HepG2 (cell line): ENCODE measurements around the gene KIF1C. TPM values are rescaled to one million over a fixed set of nuclear protein-coding genes. Genes with fewer than 3 reads are reported as not detected.

Source experiments
- CBFB ChIP-seq: sonication (generic); formaldehyde crosslinking; IDR thresholded peaks from 2 replicates; pipeline ENCODE4 v1.4.0; 2020; ENCODE audit warnings: missing genetic modification reagents
- CCDC6 ChIP-seq: sonication (generic); formaldehyde crosslinking; IDR thresholded peaks from 2 replicates; pipeline ENCODE4 v1.8.1; 2022; ENCODE audit warnings: mild to moderate bottlenecking, missing genetic modification reagents, moderate library complexity
- CEBPG ChIP-seq: IDR thresholded peaks from 2 replicates; pipeline ENCODE4 v1.6.1; 2016
- ELF1 ChIP-seq: sonication (generic); formaldehyde crosslinking; IDR thresholded peaks from 2 replicates; pipeline ENCODE4 v1.4.0; 2020; ENCODE audit warnings: missing genetic modification reagents
- GATA4 ChIP-seq: sonication (generic); IDR thresholded peaks from 2 replicates; pipeline ENCODE4 v1.6.1; 2016; ENCODE audit warnings: antibody characterized with exemption, low read depth, borderline replicate concordance
- NFE2 ChIP-seq: sonication (generic); formaldehyde crosslinking; IDR thresholded peaks from 2 replicates; pipeline ENCODE4 v1.4.0; 2020; ENCODE audit warnings: missing genetic modification reagents
- NFYC ChIP-seq: IDR thresholded peaks from 2 replicates; pipeline ENCODE4 v1.6.1; 2016; ENCODE audit warnings: missing genetic modification reagents, missing compliant biosample characterization
- RNF2 ChIP-seq: fragments of 450-650 bp; conservative IDR thresholded peaks from 2 replicates; pipeline ENCODE4 v1.6.1; 2016; ENCODE audit warnings: low read depth
- RXRA ChIP-seq: sonication (generic); formaldehyde crosslinking; IDR thresholded peaks from 2 replicates; pipeline ENCODE4 v1.5.1; 2020; ENCODE audit warnings: missing genetic modification reagents
- SOX6 ChIP-seq, 2 experiments: fragments of 450-650 bp in 1 of 2; sonication (generic) in 1 of 2; formaldehyde crosslinking in 1 of 2; IDR thresholded peaks; 2 replicates each; pipeline versions ENCODE4 v1.4.0 to v1.6.1; 2017 to 2020; ENCODE audit warnings: antibody characterized with exemption in 1 of 2, mild to moderate bottlenecking in 1 of 2, missing genetic modification reagents in 1 of 2
- TRIM24 ChIP-seq: sonication (generic); formaldehyde crosslinking; IDR thresholded peaks from 2 replicates; pipeline ENCODE4 v1.8.0; 2022; ENCODE audit warnings: mild to moderate bottlenecking, missing genetic modification reagents
- ZFP1 ChIP-seq: IDR thresholded peaks from 2 replicates; pipeline ENCODE4 v1.6.1; 2016
- ZKSCAN5 ChIP-seq: sonication (generic); formaldehyde crosslinking; IDR thresholded peaks from 2 replicates; pipeline ENCODE4 v1.5.1; 2020; ENCODE audit warnings: mild to moderate bottlenecking, missing genetic modification reagents
- ZNF234 ChIP-seq: sonication (generic); formaldehyde crosslinking; conservative IDR thresholded peaks from 2 replicates; pipeline ENCODE4 v1.5.1; 2020; ENCODE audit warnings: mild to moderate bottlenecking, missing genetic modification reagents
- polyA plus RNA-seq, 8 experiments: library from polyadenylated mRNA; depleted of rRNA in 3 of 8; stranded (reverse) in 7 of 8; unstranded in 1 of 8; fragments of >200 nt; fragmentation: Illumina TruSeq in 4 of 8; extraction: Trizol in 4 of 8; gene quantifications; 2 replicates each; pipeline versions ENCODE4 v1.2.1 to v1.2.3, GENCODE V29; 2011 to 2016; ENCODE audit warnings: low read depth in 4 of 8, missing spikeins in 1 of 8, mixed read lengths in 1 of 8; ENCODE audit not compliant: insufficient read depth in 1 of 8
- total RNA-seq, 5 experiments: library from RNA; depleted of rRNA; stranded (reverse); fragments of >200 nt; fragmentation: Illumina TruSeq; extraction: Trizol; gene quantifications; 2 replicates each; pipeline ENCODE4 v1.2.3, GENCODE V29; 2016; ENCODE audit warnings: low read depth in 1 of 5
- TF ChIP-seq, protein P1 (sequence below): sonication (generic); formaldehyde crosslinking; IDR thresholded peaks from 2 replicates; pipeline ENCODE4 v1.4.0; 2020; ENCODE audit warnings: missing genetic modification reagents
- TF ChIP-seq, protein P2 (sequence below): sonication (generic); formaldehyde crosslinking; IDR thresholded peaks from 2 replicates; pipeline ENCODE4 v1.4.0; 2020; ENCODE audit warnings: missing genetic modification reagents
- TF ChIP-seq, protein P3 (sequence below): sonication (generic); formaldehyde crosslinking; IDR thresholded peaks from 2 replicates; pipeline ENCODE4 v1.5.0; 2020; ENCODE audit warnings: mild to moderate bottlenecking, missing genetic modification reagents, moderate library complexity
- TF ChIP-seq, protein P4 (sequence below), 2 experiments: sonication (generic) in 1 of 2; formaldehyde crosslinking in 1 of 2; IDR thresholded peaks; 2 replicates each; pipeline versions ENCODE4 v1.4.0 to v1.6.1; 2016 to 2020; ENCODE audit warnings: borderline replicate concordance in 1 of 2, low read depth in 1 of 2, mild to moderate bottlenecking in 1 of 2, missing genetic modification reagents in 1 of 2

Gene KIF1C
- total and polyA plus RNA-seq, 2 of the 13 experiments (the other 11 are each of a cell fraction or from before 2014, with no cell fraction given) = 70.0 to 104 TPM

DNA sequence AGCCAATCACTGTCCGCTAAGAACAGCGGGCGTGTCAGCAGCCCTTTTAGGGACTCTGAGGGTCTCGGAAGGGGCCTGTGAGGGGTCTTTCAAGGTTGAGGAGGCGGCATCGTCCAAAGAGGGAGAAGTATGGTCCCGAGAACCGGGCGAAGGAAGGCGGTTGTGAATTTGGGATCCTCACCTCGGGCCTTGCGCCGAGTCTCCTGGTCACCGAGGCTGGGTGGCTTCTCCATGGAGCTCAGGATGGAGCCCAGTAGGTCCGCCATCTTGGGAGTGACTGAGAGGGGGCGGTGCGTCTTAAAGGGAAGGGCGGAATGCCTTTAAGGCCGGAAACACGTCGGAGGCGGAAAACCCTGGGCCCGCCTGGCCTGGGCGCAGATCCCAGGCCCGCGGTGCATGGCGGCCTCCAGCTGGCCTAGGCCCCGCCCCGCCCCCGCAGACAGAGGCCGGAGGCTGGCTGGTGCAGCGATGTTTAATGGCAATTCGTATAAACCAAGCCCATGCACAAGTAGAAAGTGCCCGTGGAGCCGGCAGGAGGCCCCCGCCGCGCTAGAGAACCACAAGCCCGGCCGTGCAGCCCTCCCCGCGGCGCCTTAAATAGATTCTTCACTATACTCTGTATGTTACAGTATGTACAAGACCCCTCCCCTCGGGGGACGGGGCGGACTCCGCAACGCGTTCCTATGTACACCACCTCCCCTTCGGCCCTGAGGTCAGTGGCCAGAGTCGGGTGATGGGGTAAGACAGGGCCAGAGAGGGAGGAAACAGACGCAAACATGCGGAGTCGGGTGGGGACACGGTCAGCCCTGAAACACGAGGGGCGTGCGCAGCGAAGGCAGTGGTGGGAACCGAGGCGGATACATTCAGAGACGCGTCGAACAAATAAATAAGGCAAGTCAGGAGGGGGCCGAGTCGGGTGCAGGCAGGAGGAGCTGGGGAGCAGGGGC lies 29.9 kb upstream of the KIF1C start, which contains the start of gene SPAG7 (continued):
- TF ChIP-seq, protein P1, sequence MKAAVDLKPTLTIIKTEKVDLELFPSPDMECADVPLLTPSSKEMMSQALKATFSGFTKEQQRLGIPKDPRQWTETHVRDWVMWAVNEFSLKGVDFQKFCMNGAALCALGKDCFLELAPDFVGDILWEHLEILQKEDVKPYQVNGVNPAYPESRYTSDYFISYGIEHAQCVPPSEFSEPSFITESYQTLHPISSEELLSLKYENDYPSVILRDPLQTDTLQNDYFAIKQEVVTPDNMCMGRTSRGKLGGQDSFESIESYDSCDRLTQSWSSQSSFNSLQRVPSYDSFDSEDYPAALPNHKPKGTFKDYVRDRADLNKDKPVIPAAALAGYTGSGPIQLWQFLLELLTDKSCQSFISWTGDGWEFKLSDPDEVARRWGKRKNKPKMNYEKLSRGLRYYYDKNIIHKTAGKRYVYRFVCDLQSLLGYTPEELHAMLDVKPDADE = no peak
- TF ChIP-seq, protein P2, sequence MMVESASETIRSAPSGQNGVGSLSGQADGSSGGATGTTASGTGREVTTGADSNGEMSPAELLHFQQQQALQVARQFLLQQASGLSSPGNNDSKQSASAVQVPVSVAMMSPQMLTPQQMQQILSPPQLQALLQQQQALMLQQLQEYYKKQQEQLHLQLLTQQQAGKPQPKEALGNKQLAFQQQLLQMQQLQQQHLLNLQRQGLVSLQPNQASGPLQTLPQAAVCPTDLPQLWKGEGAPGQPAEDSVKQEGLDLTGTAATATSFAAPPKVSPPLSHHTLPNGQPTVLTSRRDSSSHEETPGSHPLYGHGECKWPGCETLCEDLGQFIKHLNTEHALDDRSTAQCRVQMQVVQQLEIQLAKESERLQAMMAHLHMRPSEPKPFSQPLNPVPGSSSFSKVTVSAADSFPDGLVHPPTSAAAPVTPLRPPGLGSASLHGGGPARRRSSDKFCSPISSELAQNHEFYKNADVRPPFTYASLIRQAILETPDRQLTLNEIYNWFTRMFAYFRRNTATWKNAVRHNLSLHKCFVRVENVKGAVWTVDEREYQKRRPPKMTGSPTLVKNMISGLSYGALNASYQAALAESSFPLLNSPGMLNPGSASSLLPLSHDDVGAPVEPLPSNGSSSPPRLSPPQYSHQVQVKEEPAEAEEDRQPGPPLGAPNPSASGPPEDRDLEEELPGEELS (CRISPR knock-in tag) = peak; percentile 2; the same call in 1 of the 2 replicates
- TF ChIP-seq CEBPG (CRISPR knock-in tag) = no peak
- TF ChIP-seq RXRA = peak; percentile 74
- no peak for TF ChIP-seq TRIM24 (CRISPR knock-in tag)
- TF ChIP-seq, protein P3, sequence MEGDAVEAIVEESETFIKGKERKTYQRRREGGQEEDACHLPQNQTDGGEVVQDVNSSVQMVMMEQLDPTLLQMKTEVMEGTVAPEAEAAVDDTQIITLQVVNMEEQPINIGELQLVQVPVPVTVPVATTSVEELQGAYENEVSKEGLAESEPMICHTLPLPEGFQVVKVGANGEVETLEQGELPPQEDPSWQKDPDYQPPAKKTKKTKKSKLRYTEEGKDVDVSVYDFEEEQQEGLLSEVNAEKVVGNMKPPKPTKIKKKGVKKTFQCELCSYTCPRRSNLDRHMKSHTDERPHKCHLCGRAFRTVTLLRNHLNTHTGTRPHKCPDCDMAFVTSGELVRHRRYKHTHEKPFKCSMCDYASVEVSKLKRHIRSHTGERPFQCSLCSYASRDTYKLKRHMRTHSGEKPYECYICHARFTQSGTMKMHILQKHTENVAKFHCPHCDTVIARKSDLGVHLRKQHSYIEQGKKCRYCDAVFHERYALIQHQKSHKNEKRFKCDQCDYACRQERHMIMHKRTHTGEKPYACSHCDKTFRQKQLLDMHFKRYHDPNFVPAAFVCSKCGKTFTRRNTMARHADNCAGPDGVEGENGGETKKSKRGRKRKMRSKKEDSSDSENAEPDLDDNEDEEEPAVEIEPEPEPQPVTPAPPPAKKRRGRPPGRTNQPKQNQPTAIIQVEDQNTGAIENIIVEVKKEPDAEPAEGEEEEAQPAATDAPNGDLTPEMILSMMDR (CRISPR knock-in tag) = 0 out of 2 replicates have a peak, but pooled peaks have one; percentile 26
- TF ChIP-seq ZKSCAN5 (CRISPR knock-in tag) = no peak
- 0 out of 2 replicates have a peak, but pooled peaks have one; percentile 36 for TF ChIP-seq CCDC6 (CRISPR knock-in tag)
- TF ChIP-seq RNF2 = 0 out of 2 replicates have a peak, but pooled peaks have one; percentile 11
- 0 out of 2 replicates have a peak, but pooled peaks have one; percentile 3 for TF ChIP-seq ELF1 (CRISPR knock-in tag)
- TF ChIP-seq, protein P4, sequence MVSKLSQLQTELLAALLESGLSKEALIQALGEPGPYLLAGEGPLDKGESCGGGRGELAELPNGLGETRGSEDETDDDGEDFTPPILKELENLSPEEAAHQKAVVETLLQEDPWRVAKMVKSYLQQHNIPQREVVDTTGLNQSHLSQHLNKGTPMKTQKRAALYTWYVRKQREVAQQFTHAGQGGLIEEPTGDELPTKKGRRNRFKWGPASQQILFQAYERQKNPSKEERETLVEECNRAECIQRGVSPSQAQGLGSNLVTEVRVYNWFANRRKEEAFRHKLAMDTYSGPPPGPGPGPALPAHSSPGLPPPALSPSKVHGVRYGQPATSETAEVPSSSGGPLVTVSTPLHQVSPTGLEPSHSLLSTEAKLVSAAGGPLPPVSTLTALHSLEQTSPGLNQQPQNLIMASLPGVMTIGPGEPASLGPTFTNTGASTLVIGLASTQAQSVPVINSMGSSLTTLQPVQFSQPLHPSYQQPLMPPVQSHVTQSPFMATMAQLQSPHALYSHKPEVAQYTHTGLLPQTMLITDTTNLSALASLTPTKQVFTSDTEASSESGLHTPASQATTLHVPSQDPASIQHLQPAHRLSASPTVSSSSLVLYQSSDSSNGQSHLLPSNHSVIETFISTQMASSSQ (IDR thresholded peaks at IDR 0.05; ENCODE audit: low read depth) = no peak
- TF ChIP-seq, protein P4 (CRISPR knock-in tag; IDR thresholded peaks at IDR 0.05; ENCODE audit: borderline replicate concordance) = 0 out of 2 replicates have a peak, but pooled peaks have one; percentile 54
- TF ChIP-seq ZFP1 (CRISPR knock-in tag) = no peak
- 0 out of 2 replicates have a peak, but pooled peaks have one; percentile 47 for TF ChIP-seq CBFB (CRISPR knock-in tag)
- TF ChIP-seq GATA4 = no peak; the same call in 1 of the 2 replicates
- no peak for TF ChIP-seq ZNF234
- peak; percentile 6; the same call in 1 of the 2 replicates for TF ChIP-seq NFYC (CRISPR knock-in tag)
- no peak for TF ChIP-seq NFE2 (CRISPR knock-in tag)
- no peak for TF ChIP-seq SOX6 (IDR thresholded peaks at IDR 0.05)
- no peak; the same call in 1 of the 2 replicates for TF ChIP-seq SOX6 (CRISPR knock-in tag; IDR thresholded peaks at IDR 0.05)
